Dedifferentiated amniotic fluid mesenchymal stem cell (primary cell): Measurements from ENCODE around the gene CSNK2A3.

ENCODE experiments used
- DNase-seq: peaks from one replicate; pipeline ENCODE4 v3.0.0-alpha.2; 2016; ENCODE audit errors: extremely low spot score

Gene CSNK2A3

DNA sequence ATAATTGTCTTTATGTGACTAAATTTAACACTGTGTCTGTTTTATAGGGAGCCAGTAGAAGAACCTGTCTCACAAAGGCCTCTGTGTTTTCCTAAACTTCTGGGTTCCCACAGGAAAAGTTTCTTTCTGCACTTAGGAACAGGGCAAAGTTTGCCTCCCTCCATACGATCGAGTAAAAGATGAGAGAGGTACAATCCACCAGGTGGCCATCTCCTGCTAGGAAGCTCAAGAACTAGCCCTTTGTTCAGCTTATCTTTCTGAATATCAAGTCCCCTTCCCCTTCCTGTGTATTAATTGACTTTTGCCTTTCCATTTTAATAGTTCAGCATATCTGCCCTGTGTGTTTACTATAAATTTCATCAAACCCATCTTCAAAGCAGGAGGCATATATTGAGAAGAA, 18.0 kb downstream of the CSNK2A3 start:
- DNase-seq: no peak

DNA sequence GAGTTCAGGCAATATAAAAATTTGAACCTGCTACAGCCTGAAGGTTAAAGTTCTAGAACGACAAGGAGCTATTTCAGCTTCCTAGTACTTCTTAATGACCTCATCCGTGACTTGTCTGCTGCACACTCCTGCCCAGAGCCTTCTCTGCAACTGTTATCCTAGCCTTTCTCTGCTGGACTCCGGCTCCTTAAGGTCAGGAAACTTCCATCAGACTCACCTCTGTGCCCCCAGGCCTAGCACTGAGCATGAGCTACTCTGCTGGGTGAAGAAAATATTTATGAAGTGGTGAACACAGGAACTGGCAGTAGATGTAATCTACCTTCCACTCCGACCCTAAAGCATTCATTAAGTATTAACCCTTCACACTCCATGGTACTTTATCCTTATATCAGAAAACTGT, 18.4 kb downstream of the CSNK2A3 start:
- DNase-seq: no peak

GRCh38 chr11:11332141-11332710, 20.8 kb downstream of the CSNK2A3 start:
- no peak for DNase-seq

DNA sequence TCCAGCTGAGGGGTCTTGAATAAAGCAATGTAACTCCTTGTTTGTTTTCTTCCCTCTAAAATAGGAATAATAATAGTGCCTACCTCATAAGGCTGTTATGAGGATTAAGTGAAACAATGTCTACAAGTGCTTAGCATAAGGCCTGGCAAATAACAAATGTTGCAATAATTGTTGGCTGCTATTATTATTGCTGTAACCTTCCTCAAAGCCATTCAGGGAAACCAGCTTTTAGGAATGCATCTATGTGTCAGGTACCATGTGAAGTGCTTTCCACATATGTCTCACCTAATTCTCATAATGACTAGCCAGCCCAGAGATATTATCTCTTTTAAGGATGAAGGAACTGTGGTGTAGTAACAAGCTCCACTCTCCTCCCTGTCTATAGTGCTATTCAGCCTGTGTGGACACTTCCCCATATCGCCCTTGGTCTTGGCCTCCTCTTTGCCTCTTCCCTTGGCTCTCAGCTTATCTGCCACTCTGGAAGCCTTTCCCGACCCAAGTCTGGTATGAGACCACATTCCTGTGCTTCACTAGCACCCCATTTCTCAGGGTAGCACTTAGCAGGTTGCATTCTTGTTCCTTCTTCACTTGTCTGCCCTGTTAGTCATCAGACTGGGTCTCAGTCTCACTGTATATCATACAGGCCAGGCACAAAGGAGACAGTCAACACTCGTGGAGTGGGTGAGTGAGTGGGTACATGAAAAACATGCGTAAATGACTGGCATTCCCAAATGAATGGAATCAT, 23.8 kb downstream of the CSNK2A3 start:
- DNase-seq: no peak

DNA sequence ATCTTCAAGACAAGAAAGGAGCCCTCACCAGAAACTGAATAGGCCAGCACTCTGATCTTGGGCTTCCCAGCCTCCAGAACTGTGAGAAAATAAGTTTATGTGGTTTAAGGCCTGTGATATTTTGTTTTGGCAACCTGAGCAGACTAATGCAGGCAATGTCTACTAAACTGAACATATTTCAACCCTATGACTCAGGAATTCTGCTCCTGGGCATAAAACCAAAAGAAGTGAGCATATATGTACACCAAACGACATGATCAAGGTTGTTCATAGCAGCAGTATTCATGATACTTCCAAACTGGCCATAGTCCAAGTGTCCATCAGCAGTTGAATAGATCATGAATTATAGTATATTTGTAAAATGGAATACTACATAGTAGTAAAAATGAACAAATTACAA, 29.0 kb downstream of the CSNK2A3 start:
- DNase-seq: no peak

DNA sequence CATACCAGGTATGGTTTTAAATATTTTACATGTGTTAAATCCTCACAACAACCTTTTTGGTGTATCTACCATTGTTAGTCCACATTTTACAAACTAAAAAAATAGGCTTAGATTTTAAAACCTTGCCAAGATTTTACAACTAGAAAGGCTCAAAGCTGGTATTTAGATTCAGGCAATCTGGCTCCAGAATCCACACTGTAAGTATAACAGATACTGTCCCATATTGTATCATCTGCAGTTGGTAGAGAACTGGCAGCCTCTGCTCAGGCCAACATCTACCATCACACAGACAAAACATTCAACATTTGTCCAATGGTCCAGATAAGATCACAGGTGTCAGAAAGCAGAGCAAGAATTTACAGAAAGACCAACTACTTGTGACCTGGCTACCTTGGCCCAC, 30.9 kb downstream of the CSNK2A3 start:
- no peak for DNase-seq

- no peak for DNase-seq
These were observed 32.2 kb downstream of the CSNK2A3 start for GRCh38 chr11:11320825-11321224.

GRCh38 chr11:11318961-11319360, 34.1 kb downstream of the CSNK2A3 start:
- no peak for DNase-seq

DNA sequence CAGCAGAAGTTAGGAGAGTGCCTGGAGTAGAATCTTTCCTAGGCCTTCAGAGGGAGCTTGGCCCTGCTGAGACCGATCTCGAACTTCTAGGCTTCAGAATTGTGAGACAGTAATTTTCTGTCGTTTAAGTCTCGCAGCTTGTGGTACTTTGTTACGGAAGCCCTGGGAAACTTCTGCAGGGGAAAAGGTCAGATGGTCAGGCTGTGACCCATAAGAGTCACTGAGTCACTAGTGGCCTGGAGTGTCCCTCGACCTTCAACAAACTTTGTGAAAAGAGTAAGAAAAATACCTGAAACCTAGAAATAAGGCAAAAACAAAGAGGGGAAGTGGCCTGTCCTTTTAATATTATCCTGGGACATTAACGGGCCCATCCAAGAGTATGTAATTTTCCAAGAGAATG, 34.6 kb downstream of the CSNK2A3 start:
- DNase-seq: no peak

DNA sequence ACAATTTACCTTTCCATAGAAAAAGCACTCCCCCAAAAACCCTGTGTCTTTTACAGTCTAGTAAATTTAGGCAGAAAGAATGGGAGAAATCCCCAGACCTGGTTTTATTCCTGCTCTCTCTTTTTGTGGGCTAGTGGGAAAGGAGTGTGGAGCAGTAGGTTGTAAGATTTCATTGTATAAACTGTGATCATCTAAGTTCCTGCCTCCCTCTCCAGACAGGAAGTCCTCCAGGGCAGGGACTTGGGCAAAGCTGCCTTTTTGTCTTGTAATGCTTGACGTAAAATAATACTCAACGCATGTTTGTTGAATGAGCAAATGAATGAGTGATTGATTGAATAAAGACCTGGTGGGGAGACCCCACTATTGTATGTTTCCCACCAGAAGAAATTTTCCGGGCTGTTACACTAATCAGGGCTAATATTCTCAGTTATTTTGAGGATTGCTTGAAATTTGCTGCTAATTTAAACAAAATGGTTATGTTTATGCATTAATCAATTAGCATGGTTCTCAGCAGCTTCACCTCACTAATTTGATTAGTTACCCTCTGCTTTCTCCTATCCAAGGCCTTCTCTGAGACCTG, 36.3 kb downstream of the CSNK2A3 start:
- no peak for DNase-seq

- DNase-seq: no peak
These were observed 39.0 kb downstream of the CSNK2A3 start for GRCh38 chr11:11313902-11314692.

GRCh38 chr11:11313426-11313825, 39.6 kb downstream of the CSNK2A3 start:
- DNase-seq: no peak

GRCh38 chr11:11312738-11313137, 40.3 kb downstream of the CSNK2A3 start:
- no peak for DNase-seq

DNA sequence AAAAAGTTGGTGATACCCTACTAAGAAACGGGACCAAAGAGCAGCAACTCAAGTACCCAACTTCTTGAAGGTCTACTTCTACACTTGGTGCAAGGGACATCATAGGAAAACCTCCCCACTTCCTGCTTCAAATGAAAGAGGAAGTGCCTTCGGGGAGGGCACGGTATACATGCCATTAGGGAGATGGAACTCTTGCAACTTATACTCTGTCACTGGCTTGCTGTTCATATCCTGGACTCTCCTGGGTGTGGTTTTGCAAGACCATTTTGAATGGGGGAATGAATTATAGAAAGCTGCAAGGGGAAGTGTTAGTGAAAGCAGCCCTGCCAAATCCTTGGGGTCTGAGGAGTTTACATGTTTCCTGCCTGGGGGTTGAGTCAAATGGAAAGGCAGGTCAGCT, 41.9 kb downstream of the CSNK2A3 start:
- DNase-seq: no peak

- DNase-seq: no peak
These were observed 43.1 kb downstream of the CSNK2A3 start for GRCh38 chr11:11309906-11310305.

- no peak for DNase-seq
These were observed 44.8 kb downstream of the CSNK2A3 start for GRCh38 chr11:11308249-11308648.

GRCh38 chr11:11306855-11307254, 46.2 kb downstream of the CSNK2A3 start:
- no peak for DNase-seq

DNA sequence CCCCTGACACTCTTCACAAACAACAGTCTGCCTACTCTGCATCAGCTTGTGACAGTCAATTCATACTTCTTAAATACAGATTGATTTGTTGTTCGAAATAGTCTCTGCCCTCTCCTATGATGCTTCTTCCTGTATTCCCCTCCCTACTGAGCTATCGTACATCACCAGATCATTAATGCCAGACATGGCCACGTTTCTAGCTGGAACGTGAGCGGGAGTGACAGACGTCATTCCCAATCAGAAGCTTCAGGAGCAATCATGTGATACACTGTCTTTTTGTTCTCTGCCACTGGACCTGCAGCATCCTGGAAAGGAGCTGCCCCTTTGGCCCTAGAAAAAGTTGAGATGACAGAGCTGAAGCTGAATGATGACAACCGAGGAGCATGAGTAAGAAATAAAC, 48.5 kb downstream of the CSNK2A3 start:
- no peak for DNase-seq

- DNase-seq: no peak
These were observed 50.5 kb downstream of the CSNK2A3 start for GRCh38 chr11:11302565-11302964.
